HG02571 (cell line): Measurements from ENCODE around the gene FBXO17.

ENCODE experiments used
- ATAC-seq: cut with Tn5 transposase; IDR thresholded peaks from one replicate; pipeline ENCODE4 v1.9.1; 2021; ENCODE audit warnings: mild to moderate bottlenecking, moderate library complexity; ENCODE audit not compliant: unreplicated experiment

The FBXO17 gene

DNA sequence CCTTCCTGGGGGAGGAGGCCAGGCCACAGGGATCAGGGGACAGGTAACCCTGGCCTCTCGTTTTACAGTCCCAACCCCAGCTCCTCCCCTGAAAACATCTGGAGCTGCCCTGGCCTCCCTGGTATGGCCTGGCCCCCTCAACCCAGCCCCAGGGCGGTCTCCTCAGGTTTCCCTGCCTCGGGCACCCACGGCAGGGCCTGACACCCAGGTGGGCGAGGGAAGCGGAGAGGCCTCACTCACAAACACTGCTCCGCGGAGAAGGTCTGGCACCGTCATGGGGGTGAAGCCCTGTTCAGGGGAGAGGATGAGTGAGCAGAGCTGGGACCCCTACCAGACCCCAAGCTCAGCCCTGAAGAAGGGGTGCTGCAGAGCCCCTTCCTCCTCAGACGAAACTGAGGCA lies 57.0 kb downstream of the FBXO17 start:
- ATAC-seq: no peak

GRCh38 chr19:38917921-38918491 lies 57.5 kb downstream of the FBXO17 start:
- ATAC-seq: no peak

DNA sequence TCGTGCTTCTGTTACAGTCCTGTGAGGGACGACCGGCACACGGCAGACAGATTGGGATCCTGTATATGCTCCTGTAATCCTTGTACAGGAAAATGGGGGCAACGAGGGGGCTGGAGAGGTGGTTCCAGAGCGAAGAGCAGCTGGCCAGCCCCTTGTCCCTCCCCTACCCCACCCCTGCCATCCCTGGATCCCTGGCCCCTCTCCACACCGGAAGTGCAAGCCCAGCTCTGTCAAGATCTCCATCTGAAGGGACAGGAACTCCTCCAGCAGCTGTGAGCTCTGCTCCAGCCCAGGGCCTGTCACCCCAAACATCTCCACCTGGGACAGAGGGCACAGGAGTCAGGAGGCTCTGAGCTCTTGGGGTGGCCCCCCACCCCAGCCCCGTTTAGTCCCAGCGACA lies 58.0 kb downstream of the FBXO17 start:
- ATAC-seq: no peak

DNA sequence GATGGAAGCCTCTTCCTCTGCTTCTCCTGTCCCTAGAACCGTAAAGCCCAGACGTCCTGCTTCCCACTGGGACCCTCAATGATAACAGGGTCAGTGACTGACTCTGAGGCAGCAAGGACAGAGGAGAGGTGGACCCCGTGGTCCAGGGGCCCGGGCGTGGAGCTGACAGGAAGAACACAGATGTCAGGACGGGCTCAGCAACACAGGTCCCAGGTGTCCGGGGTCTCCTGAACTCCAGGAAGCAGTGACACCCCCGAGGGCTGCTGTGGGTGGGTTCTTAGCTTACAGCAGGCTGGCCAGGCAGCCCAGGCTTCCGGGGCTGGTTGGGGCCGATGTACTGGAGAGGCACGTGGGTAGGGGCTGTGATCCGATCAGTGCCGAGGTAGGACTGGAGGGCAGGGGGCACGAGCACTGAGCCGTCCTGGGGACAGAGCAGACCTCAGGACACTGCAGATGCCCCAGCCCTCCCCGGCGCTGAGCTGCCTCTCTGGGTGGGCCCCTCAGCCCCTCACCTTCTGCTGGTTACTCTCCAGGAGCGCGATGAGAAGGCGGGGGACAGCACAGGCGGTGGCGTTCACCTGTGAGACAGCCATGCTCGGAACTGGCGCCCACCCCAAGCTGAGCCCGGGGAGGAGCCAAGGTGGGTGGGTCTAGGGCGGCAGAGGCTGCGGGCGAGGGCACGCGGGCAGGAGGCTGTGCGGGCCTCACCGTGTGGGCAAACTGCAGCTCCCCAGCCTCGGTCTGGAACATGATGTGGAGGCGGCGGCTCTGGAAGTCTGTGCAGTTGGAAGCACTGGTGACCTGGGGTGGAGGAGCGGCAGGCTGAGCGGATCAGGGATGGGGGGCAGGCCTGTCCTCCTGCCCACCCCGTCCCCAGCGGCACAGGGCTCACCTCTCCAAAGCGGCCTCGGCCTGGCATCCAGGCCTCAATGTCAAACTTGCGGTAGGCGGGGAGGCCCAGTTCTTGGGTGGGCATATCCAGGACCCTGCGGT lies 59.9 kb downstream of the FBXO17 start:
- ATAC-seq: no peak

DNA sequence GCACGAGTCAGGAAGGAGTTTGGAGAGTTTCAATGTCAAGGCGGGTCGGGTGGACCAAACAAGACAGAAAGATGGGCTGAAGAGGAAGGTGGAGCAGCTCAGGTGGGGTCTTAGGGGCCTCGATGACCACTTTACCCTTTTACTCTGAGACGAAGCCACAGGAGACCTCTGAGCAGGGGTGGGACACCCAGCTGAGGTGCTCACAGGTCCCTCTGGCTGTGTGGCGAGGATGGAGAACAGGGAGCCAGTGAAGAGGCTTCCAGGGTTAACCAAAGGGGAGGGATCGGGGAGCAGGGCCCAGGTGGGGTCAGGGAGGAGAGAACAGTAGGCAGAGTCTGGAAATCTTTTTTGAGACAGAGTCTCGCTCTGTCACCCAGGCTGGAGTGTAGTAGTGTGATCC lies 61.6 kb downstream of the FBXO17 start:
- ATAC-seq: no peak

GRCh38 chr19:38912600-38913514 lies 62.7 kb downstream of the FBXO17 start:
- ATAC-seq: no peak

DNA sequence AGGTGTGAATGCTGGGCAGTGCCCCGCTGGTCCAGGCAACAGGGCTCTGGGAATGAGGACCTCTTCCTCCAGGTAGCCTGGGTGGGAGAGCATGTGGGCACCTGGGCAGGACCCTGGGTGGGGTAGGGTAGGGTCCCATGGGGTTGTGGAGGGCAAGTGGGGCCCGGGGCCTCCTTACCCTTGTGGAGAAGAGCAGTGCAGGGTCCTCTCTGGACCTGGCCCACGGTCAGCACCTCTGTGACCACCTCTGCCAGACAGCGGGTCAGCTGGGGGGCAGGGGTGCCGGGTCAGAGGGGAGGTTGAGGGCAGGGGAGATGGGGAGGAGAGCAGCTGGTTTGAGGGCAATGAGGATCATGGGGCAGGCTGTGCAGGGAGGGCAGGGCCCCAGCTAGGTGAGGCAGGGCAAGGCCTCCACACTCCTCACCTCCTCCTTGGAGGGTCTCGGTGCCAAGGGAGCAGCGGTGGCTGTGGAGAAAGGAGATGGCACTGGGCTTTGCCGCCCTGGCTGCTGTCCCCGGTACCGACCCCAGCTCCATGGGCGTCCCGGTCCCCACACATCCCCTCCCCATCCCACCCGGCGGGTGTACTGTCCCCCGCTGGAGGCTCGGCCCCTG lies 64.0 kb downstream of the FBXO17 start:
- ATAC-seq: no peak

- ATAC-seq: no peak
Observed at GRCh38 chr19:38910488-38910887, 65.1 kb downstream of the FBXO17 start.

GRCh38 chr19:38908911-38909310 lies 66.6 kb downstream of the FBXO17 start:
- no peak for ATAC-seq

- no peak for ATAC-seq
Observed at GRCh38 chr19:38907670-38908069, 67.9 kb downstream of the FBXO17 start.

- ATAC-seq: no peak
Observed at GRCh38 chr19:38907227-38907626, 68.3 kb downstream of the FBXO17 start.

DNA sequence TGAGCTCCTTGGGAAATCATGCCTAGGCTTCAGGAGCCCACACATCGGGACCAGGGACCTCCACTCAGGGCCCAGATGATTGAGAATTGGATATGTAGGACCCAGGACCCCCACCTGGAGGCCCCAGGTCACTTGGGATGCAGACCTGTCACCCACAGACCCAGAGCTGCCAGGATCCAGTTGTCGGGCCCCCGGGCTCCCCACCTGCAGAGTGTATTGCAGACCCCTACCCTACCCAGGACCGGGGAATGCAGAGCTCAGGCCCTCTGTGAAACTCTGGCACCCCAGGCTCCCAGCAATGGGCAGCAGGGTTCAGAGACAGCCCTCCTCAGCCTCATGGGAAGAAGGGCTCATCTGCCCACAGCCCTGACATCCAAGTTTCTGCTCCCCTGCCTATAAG lies 69.9 kb downstream of the FBXO17 start:
- ATAC-seq: no peak

DNA sequence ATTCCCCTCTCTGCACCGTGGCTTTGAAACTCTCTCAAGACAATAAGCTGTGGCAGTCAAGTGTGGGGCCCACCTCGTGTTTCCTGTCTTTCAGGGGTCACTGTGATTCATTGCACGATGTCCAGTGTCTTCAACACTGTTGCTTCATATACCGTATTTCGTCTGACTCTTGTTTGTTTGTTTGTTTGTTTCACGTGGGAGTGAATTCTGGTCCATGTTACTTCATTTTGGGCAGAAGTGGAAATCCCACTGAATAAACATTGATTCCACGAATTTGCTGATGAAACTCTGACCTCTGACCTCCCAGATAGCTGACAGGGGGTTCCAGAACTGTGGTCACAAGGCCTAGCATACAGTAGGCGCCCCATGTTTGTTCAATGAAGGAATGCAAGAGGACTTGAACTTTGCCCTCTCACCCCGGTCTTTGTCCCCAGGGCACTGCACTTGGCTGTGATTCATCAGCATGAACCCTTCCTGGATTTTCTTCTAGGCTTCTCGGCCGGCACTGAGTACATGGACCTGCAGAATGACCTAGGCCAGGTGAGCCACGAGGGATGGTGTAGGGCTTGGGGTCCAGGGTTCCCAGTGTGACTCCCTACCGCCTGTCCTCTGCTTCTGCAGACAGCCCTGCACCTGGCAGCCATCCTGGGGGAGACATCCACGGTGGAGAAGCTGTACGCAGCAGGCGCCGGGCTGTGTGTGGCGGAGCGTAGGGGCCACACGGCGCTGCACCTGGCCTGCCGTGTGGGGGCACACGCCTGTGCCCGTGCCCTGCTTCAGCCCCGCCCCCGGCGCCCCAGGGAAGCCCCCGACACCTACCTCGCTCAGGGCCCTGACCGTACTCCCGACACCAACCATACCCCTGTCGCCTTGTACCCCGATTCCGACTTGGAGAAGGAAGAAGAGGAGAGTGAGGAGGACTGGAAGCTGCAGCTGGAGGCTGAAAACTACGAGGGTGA lies 70.7 kb downstream of the FBXO17 start:
- ATAC-seq: no peak

- ATAC-seq: no peak
Observed at GRCh38 chr19:38901683-38902082, 73.9 kb downstream of the FBXO17 start.

DNA sequence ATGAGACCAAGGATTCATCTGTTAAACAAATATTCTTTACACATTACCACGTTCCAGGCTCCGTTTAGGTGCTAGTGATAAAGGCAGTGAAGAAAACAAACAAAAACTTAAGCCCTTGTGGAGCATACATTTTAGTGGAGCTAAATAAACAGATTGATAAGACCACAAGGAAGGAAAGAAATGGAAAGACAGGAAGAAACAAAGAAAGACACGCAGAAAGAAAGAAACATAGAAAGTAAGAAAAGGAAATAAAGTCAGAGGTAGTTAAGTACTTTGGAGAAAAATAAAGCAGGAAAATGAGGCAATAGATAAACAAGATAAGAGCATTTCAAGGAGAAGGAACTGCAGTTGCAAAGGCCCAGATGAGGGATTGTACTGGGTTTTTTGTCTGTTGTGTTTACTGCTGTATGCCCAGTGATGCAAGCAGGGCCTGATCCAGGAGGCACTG lies 74.8 kb downstream of the FBXO17 start:
- ATAC-seq: no peak

GRCh38 chr19:38900202-38900629 lies 75.3 kb downstream of the FBXO17 start:
- ATAC-seq: no peak

GRCh38 chr19:38899447-38900201 lies 75.9 kb downstream of the FBXO17 start, which contains the start of the genes NFKBIB and SIRT2:
TSS of gene NFKBIB (plus strand) at chr19:38899969. CDS start at chr19:38900033, 64 bp downstream.
TSS of gene SIRT2 (minus strand) at chr19:38899618. CDS start at chr19:38899521, 97 bp downstream.
- peak; percentile 88 for ATAC-seq

DNA sequence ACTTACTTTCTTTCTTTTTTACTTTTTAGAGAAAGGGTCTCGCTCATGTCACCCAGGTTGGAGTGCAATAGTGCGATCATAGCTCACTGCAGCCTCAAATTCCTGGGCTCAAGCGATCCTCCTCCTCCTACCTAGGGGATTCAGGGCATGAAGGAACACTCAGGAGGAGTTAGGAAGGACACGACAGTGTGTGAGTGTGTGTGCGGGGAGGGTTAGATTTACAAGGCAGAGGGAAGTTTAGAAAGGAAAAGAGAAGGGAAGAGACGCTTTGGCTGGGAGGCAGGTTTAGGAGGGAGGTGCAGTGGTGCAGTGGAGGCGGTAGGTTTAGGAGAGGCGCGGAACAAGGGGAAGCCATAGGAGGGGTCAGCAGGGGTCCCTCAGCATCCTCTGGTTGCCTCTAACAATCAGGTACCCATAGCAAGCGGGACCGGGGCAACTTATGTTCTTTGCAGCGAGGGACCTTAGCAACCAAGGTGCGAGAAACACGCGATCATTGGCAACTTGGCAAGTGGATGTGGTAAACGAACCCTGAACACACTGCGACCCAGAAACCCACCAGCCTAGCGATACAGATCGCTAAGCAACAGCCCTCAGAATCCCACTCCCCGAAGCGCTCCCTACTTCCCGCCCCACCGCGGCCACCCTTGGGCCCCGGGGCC lies 76.6 kb downstream of the FBXO17 start:
- no peak for ATAC-seq
